Trophoblast cell (in vitro differentiated cells and primary cell): ENCODE results near the gene GPR152.

ENCODE experiments used
- DNase-seq, 2 donors: peaks; one replicate each; pipeline ENCODE4 v3.0.0-alpha.2; 2016
- H2AFZ ChIP-seq: 2 replicates; pipeline ENCODE4 v1.6.1; 2013; ENCODE audit warnings: low read length, moderate library complexity, mild to moderate bottlenecking; ENCODE audit not compliant: insufficient read depth, poor library complexity
- H2AK5ac ChIP-seq: 2 replicates; pipeline ENCODE4 v1.6.1; 2013; ENCODE audit warnings: mild to moderate bottlenecking, low read length
- H2BK120ac ChIP-seq: 2 replicates; pipeline ENCODE4 v1.6.1; 2013; ENCODE audit warnings: low read length, mild to moderate bottlenecking, moderate library complexity; ENCODE audit not compliant: insufficient read depth, poor library complexity
- H2BK12ac ChIP-seq: 2 replicates; pipeline ENCODE4 v1.6.1; 2013; ENCODE audit warnings: mild to moderate bottlenecking, low read length, moderate library complexity
- H2BK5ac ChIP-seq: 2 replicates; pipeline ENCODE4 v1.6.1; 2013; ENCODE audit warnings: low read length, low read depth, moderate library complexity, mild to moderate bottlenecking; ENCODE audit not compliant: poor library complexity
- H3K14ac ChIP-seq: 2 replicates; pipeline ENCODE4 v1.6.1; 2013; ENCODE audit warnings: mild to moderate bottlenecking, low read length
- H3K18ac ChIP-seq: 2 replicates; pipeline ENCODE4 v1.6.1; 2013; ENCODE audit warnings: mild to moderate bottlenecking, low read length
- H3K23ac ChIP-seq: 2 replicates; pipeline ENCODE4 v1.6.1; 2013; ENCODE audit warnings: low read length
- H3K27ac ChIP-seq: 2 replicates; pipeline ENCODE4 v1.5.1; 2013; ENCODE audit warnings: low read depth, mild to moderate bottlenecking, inconsistent platforms, low read length, moderate library complexity
- H3K27me3 ChIP-seq: 2 replicates; pipeline ENCODE4 v1.6.1; 2013; ENCODE audit warnings: inconsistent platforms, mild to moderate bottlenecking, low read length, moderate library complexity; ENCODE audit not compliant: insufficient read depth
- H3K36me3 ChIP-seq, 2 experiments: 1 replicate in 1 of 2; 2 replicates in 1 of 2; pipeline ENCODE4 v1.6.1; 2013; ENCODE audit warnings: low read length in 2 of 2, mild to moderate bottlenecking in 2 of 2, moderate library complexity in 1 of 2; ENCODE audit not compliant: insufficient read depth in 2 of 2, control insufficient read depth in 1 of 2
- H3K4ac ChIP-seq: 2 replicates; pipeline ENCODE4 v1.6.1; 2013; ENCODE audit warnings: low read depth, mild to moderate bottlenecking, low read length, moderate library complexity
- H3K4me1 ChIP-seq, 2 experiments: 1 replicate in 1 of 2; 2 replicates in 1 of 2; pipeline ENCODE4 v1.6.1; 2013; ENCODE audit warnings: low read length in 2 of 2, mild to moderate bottlenecking in 2 of 2, moderate library complexity in 1 of 2; ENCODE audit not compliant: insufficient read depth in 2 of 2, control insufficient read depth in 1 of 2
- H3K4me2 ChIP-seq: 2 replicates; pipeline ENCODE4 v1.6.1; 2013; ENCODE audit warnings: inconsistent platforms, mild to moderate bottlenecking, low read length, moderate library complexity
- H3K4me3 ChIP-seq: 2 replicates; pipeline ENCODE4 v1.5.1; 2013; ENCODE audit warnings: mild to moderate bottlenecking, low read depth, low read length, inconsistent platforms
- H3K79me1 ChIP-seq: one replicate; pipeline ENCODE4 v1.6.1; 2013; ENCODE audit warnings: low read length
- H3K79me2 ChIP-seq: 2 replicates; pipeline ENCODE4 v1.6.1; 2013; ENCODE audit warnings: low read length, mild to moderate bottlenecking; ENCODE audit not compliant: control insufficient read depth, insufficient read depth, poor library complexity
- H3K9ac ChIP-seq: 2 replicates; pipeline ENCODE4 v1.6.1; 2013; ENCODE audit warnings: mild to moderate bottlenecking, low read length
- H3K9me3 ChIP-seq: 2 replicates; pipeline ENCODE4 v1.6.1; 2013; ENCODE audit warnings: low read depth, mild to moderate bottlenecking, control low read depth, inconsistent platforms, low read length; ENCODE audit not compliant: insufficient read depth
- H4K12ac ChIP-seq: 2 replicates; pipeline ENCODE4 v1.6.1; 2013; ENCODE audit warnings: low read depth, mild to moderate bottlenecking, low read length, moderate library complexity
- H4K8ac ChIP-seq: 2 replicates; pipeline ENCODE4 v1.6.1; 2013; ENCODE audit warnings: low read depth, mild to moderate bottlenecking, low read length, moderate library complexity
- H4K91ac ChIP-seq: one replicate; pipeline ENCODE4 v1.6.1; 2013; ENCODE audit warnings: low read depth, mild to moderate bottlenecking, low read length, moderate library complexity
- WGBS: extraction: QIAGEN DNeasy Blood & Tissue Kit; methylation state at CpG from one replicate; pipeline ENCODE4 v1.1.7; 2013; ENCODE audit warnings: missing lambda C conversion rate; ENCODE audit not compliant: insufficient read length, insufficient coverage; ENCODE audit errors: extremely low coverage; 5-methylcytosine and 5-hydroxymethylcytosine counted together

GPR152 gene

GRCh38 chr11:67492069-67492727, 39.7 kb upstream of the GPR152 start:
- Histone ChIP-seq H3K9me3 (no peaks in the 10 kb centered on the region), H4K91ac (no peak overlapping the region), H3K4me2 (no peak overlapping the region), H3K4me1 (no peaks in the 10 kb centered on the region), H2BK5ac (no peak overlapping the region), H3K4me3 (no peak overlapping the region), H3K14ac (no peak overlapping the region), H3K18ac (no peak overlapping the region), H3K4ac (no peak overlapping the region), H4K12ac (no peak overlapping the region), H3K27ac (no peak overlapping the region), H4K8ac (no peak overlapping the region), H3K36me3 (peaks cover 84% of the 10 kb centered on the region in 2 experiments), H2BK120ac (no peak overlapping the region), H2AFZ (no peak overlapping the region), H3K27me3 (no peaks in the 10 kb centered on the region), H2BK12ac (no peak overlapping the region), H3K79me2 (no peaks in the 10 kb centered on the region), H3K23ac (no peak overlapping the region), H3K79me1 (no peaks in the 10 kb centered on the region), H2AK5ac (no peak overlapping the region), H3K9ac (no peak overlapping the region)
- no CpG with 5 or more reads among the region's 19 CpGs for WGBS
- no peak for DNase-seq

- Histone ChIP-seq H2BK5ac (no peak overlapping the region), H3K18ac (no peak overlapping the region), H3K14ac (no peak overlapping the region), H3K79me2 (no peaks in the 10 kb centered on the region), H2AFZ (no peak overlapping the region), H3K9ac (no peak overlapping the region), H3K4ac (no peak overlapping the region), H3K4me1 (no peaks in the 10 kb centered on the region), H3K27ac (no peak overlapping the region), H2BK12ac (no peak overlapping the region), H3K79me1 (no peaks in the 10 kb centered on the region), H3K36me3 (peaks cover 78 to 80% of the 10 kb centered on the region in 2 experiments), H4K91ac (no peak overlapping the region), H4K8ac (no peak overlapping the region), H2BK120ac (no peak overlapping the region), H3K23ac (no peak overlapping the region), H2AK5ac (no peak overlapping the region), H4K12ac (no peak overlapping the region), H3K9me3 (no peaks in the 10 kb centered on the region), H3K4me2 (no peak overlapping the region), H3K27me3 (no peaks in the 10 kb centered on the region), H3K4me3 (no peak overlapping the region)
- no peak for DNase-seq
- WGBS = no CpG with 5 or more reads among the region's 24 CpGs
These were observed 38.9 kb upstream of the GPR152 start for GRCh38 chr11:67491276-67492068.

- Histone ChIP-seq H2AK5ac (no peak overlapping the region), H3K27me3 (no peaks in the 10 kb centered on the region), H3K4me1 (no peaks in the 10 kb centered on the region), H3K14ac (no peak overlapping the region), H4K91ac (no peak overlapping the region), H4K12ac (no peak overlapping the region), H2BK120ac (no peak overlapping the region), H2AFZ (no peak overlapping the region), H4K8ac (no peak overlapping the region), H3K9ac (no peak overlapping the region), H3K27ac (no peak overlapping the region), H3K79me1 (no peaks in the 10 kb centered on the region), H3K23ac (no peak overlapping the region), H3K79me2 (no peaks in the 10 kb centered on the region), H2BK12ac (no peak overlapping the region), H3K36me3 (peaks cover 71 to 73% of the 10 kb centered on the region in 2 experiments), H3K4me3 (no peak overlapping the region), H3K4me2 (no peak overlapping the region), H3K18ac (no peak overlapping the region), H3K4ac (no peak overlapping the region), H2BK5ac (no peak overlapping the region), H3K9me3 (no peaks in the 10 kb centered on the region)
- WGBS = no CpG with 5 or more reads among the region's 15 CpGs
- no peak for DNase-seq
These were observed 38.2 kb upstream of the GPR152 start for GRCh38 chr11:67490727-67491065.

GRCh38 chr11:67489885-67490726, 37.6 kb upstream of the GPR152 start:
- H3K4me1 ChIP-seq = no peaks in the 10 kb centered on the region
- H4K8ac ChIP-seq = no peak overlapping the region
- H4K12ac ChIP-seq = no peak overlapping the region
- H2BK120ac ChIP-seq = no peak overlapping the region
- no peak overlapping the region for H2BK12ac ChIP-seq
- no peaks in the 10 kb centered on the region for H3K9me3 ChIP-seq
- no CpG with 5 or more reads among the region's 23 CpGs for WGBS
- H3K4me3 ChIP-seq = no peak overlapping the region
- H3K36me3 ChIP-seq = peaks cover 65 to 67% of the 10 kb centered on the region in 2 experiments
- H3K18ac ChIP-seq = no peak overlapping the region
- H4K91ac ChIP-seq = no peak overlapping the region
- H3K14ac ChIP-seq = no peak overlapping the region
- no peaks in the 10 kb centered on the region for H3K27me3 ChIP-seq
- H3K79me1 ChIP-seq = no peaks in the 10 kb centered on the region
- no peak overlapping the region for H3K23ac ChIP-seq
- no peak overlapping the region for H2AFZ ChIP-seq
- no peak overlapping the region for H3K4ac ChIP-seq
- no peak overlapping the region for H3K9ac ChIP-seq
- no peak overlapping the region for H3K27ac ChIP-seq
- H2BK5ac ChIP-seq = no peak overlapping the region
- H3K79me2 ChIP-seq = no peaks in the 10 kb centered on the region
- no peak overlapping the region for H3K4me2 ChIP-seq
- H2AK5ac ChIP-seq = no peak overlapping the region
- DNase-seq = no peak
